ENCODE measurements around the gene TTC3. TPM values are rescaled to one million over a fixed set of nuclear protein-coding genes. Genes with fewer than 3 reads are reported as not detected.
A peak's percentile ranks its signal among the peaks of the same experiment; 100 is the strongest.

The TTC3 gene
- total RNA-seq, 1 experiment from 2014 or later, result 29.0 TPM

DNA sequence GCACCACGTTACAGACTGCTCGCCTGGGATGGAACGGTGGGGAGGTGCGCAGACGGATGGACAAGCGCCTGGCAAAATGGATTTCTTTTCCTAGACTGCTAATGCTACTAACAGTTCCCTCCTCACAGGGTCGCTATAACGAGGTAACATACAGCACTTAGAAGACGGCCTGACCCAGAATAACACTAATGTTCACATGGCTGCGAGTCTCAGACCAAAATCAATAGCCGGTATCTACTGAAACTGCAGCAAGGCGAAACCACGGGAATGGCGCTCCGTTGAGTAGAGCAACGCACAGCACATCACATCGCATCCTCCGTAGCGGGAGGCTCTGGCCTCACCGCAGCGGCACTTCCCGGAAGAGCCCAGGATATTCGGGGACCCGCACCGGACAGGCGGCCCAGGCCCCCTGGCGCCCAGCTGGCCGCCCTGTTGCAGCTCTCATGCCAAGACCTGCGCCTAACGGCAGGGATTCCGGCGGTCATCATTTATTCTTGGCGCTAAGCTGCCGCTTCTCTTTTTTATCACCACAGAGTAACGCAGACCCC, 147.5 kb downstream of the TTC3 start:
- H3K27ac Mint-ChIP-seq, result no peak overlapping the region; the same call in 1 of the 2 replicates

DNA sequence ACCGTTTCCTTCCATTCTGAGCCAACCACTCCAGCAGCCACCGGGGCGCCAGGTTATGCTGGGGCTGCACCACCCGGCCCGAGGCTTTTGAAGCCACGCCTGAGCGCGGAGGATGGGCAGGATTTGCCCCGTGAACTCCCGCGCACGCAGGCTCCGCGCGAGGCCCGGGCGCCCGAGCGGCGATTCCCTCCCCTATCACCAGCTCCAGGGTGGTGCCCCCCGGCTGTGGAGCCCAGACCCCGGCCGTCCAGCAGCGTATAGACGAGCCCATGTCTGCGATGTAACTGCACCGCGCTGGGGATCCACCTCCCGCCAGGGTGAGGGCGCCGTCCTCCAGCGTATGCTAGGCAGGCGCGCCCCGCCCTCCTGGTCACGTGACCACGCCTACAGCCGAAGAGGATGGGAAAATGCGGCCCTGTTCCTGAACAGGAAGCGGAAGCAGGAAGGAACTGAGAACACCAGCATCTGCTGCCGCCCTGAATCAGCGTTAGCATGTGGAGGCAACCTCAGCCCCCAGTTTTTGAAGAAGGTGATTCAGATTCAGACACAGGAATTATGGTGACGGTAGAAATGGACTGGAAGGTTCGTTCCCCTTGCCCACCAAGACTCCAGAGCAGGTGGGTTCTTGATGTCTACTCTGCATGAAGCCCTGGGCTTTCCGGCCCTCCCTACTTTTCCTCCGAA, 148.1 kb downstream of the TTC3 start:
- Mint-ChIP-seq H3K4me1 (peaks cover 5% of the 10 kb centered on the region), H3K27ac (no peak overlapping the region), H3K27me3 (ENCODE audit: low read depth) (peaks cover 32% of the 10 kb centered on the region), H3K9me3 (peaks cover 18% of the 10 kb centered on the region), H3K4me3 (peak overlapping the region; percentile 71), H3K36me3 (peaks cover 48% of the 10 kb centered on the region)
- ATAC-seq (peak; percentile 91), DNase-seq (ENCODE audit: low spot score) (peak; percentile 88)
- POLR2A ChIA-PET, result interaction anchor here (1.3 kb wide), 1 partner anchor 37 kb away, joined by 3 read pairs; no protein-coding TSS in a partner anchor
- CTCF ChIA-PET, result no interaction called here
- TF ChIP-seq NR2C2 (CRISPR knock-in tag; IDR thresholded peaks at IDR 0.05) (peak; percentile 74), SMAD4 (CRISPR knock-in tag; IDR thresholded peaks at IDR 0.05) (peak; percentile 90), ETV6 (CRISPR knock-in tag; IDR thresholded peaks at IDR 0.05) (peak; percentile 100), OVOL2 (CRISPR knock-in tag; IDR thresholded peaks at IDR 0.05; ENCODE audit: borderline replicate concordance) (no peak), GRHL2 (CRISPR knock-in tag; IDR thresholded peaks at IDR 0.05; ENCODE audit: insufficient replicate concordance, severe bottlenecking) (no peak), ZNF423 (CRISPR knock-in tag; IDR thresholded peaks at IDR 0.05) (no peak), SMAD3 (CRISPR knock-in tag; IDR thresholded peaks at IDR 0.05; ENCODE audit: borderline replicate concordance) (peak; percentile 89; the same call in 1 of the 2 replicates), NFATC4 (CRISPR knock-in tag; IDR thresholded peaks at IDR 0.05) (no peak), FOXK1 (CRISPR knock-in tag; IDR thresholded peaks at IDR 0.05) (peak; percentile 71), ATF1 (CRISPR knock-in tag; IDR thresholded peaks at IDR 0.05) (peak; percentile 88; the same call in 1 of the 2 replicates), NFE2L1 (CRISPR knock-in tag; IDR thresholded peaks at IDR 0.05) (peak; percentile 87; the same call in 1 of the 2 replicates), NR3C1 (CRISPR knock-in tag; conservative IDR thresholded peaks at IDR 0.05; ENCODE audit: low read depth) (no peak), TEAD1 (CRISPR knock-in tag; IDR thresholded peaks at IDR 0.05) (peak; percentile 76)
- TF ChIP-seq, protein P1, sequence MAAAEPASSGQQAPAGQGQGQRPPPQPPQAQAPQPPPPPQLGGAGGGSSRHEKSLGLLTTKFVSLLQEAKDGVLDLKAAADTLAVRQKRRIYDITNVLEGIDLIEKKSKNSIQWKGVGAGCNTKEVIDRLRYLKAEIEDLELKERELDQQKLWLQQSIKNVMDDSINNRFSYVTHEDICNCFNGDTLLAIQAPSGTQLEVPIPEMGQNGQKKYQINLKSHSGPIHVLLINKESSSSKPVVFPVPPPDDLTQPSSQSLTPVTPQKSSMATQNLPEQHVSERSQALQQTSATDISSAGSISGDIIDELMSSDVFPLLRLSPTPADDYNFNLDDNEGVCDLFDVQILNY (CRISPR knock-in tag; IDR thresholded peaks at IDR 0.05), result peak; percentile 91
- TF ChIP-seq, protein P2, sequence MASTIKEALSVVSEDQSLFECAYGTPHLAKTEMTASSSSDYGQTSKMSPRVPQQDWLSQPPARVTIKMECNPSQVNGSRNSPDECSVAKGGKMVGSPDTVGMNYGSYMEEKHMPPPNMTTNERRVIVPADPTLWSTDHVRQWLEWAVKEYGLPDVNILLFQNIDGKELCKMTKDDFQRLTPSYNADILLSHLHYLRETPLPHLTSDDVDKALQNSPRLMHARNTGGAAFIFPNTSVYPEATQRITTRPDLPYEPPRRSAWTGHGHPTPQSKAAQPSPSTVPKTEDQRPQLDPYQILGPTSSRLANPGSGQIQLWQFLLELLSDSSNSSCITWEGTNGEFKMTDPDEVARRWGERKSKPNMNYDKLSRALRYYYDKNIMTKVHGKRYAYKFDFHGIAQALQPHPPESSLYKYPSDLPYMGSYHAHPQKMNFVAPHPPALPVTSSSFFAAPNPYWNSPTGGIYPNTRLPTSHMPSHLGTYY (CRISPR knock-in tag; IDR thresholded peaks at IDR 0.05), result no peak
- TF ChIP-seq, protein P3, sequence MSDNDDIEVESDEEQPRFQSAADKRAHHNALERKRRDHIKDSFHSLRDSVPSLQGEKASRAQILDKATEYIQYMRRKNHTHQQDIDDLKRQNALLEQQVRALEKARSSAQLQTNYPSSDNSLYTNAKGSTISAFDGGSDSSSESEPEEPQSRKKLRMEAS (CRISPR knock-in tag; IDR thresholded peaks at IDR 0.05), result peak; percentile 98
- TF ChIP-seq, protein P4, sequence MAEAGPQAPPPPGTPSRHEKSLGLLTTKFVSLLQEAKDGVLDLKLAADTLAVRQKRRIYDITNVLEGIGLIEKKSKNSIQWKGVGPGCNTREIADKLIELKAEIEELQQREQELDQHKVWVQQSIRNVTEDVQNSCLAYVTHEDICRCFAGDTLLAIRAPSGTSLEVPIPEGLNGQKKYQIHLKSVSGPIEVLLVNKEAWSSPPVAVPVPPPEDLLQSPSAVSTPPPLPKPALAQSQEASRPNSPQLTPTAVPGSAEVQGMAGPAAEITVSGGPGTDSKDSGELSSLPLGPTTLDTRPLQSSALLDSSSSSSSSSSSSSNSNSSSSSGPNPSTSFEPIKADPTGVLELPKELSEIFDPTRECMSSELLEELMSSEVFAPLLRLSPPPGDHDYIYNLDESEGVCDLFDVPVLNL (CRISPR knock-in tag; IDR thresholded peaks at IDR 0.05; ENCODE audit: borderline replicate concordance, low read depth), result 0 out of 2 replicates have a peak, but pooled peaks have one; percentile 84
- TF ChIP-seq, protein P5, sequence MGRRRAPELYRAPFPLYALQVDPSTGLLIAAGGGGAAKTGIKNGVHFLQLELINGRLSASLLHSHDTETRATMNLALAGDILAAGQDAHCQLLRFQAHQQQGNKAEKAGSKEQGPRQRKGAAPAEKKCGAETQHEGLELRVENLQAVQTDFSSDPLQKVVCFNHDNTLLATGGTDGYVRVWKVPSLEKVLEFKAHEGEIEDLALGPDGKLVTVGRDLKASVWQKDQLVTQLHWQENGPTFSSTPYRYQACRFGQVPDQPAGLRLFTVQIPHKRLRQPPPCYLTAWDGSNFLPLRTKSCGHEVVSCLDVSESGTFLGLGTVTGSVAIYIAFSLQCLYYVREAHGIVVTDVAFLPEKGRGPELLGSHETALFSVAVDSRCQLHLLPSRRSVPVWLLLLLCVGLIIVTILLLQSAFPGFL (CRISPR knock-in tag; IDR thresholded peaks at IDR 0.05; ENCODE audit: borderline replicate concordance), result peak; percentile 89; the same call in 1 of the 2 replicates
- TF ChIP-seq, protein P6, sequence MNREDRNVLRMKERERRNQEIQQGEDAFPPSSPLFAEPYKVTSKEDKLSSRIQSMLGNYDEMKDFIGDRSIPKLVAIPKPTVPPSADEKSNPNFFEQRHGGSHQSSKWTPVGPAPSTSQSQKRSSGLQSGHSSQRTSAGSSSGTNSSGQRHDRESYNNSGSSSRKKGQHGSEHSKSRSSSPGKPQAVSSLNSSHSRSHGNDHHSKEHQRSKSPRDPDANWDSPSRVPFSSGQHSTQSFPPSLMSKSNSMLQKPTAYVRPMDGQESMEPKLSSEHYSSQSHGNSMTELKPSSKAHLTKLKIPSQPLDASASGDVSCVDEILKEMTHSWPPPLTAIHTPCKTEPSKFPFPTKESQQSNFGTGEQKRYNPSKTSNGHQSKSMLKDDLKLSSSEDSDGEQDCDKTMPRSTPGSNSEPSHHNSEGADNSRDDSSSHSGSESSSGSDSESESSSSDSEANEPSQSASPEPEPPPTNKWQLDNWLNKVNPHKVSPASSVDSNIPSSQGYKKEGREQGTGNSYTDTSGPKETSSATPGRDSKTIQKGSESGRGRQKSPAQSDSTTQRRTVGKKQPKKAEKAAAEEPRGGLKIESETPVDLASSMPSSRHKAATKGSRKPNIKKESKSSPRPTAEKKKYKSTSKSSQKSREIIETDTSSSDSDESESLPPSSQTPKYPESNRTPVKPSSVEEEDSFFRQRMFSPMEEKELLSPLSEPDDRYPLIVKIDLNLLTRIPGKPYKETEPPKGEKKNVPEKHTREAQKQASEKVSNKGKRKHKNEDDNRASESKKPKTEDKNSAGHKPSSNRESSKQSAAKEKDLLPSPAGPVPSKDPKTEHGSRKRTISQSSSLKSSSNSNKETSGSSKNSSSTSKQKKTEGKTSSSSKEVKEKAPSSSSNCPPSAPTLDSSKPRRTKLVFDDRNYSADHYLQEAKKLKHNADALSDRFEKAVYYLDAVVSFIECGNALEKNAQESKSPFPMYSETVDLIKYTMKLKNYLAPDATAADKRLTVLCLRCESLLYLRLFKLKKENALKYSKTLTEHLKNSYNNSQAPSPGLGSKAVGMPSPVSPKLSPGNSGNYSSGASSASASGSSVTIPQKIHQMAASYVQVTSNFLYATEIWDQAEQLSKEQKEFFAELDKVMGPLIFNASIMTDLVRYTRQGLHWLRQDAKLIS (CRISPR knock-in tag; IDR thresholded peaks at IDR 0.05; ENCODE audit: borderline replicate concordance), result no peak

More for the DNA sequence above, 147.5 kb downstream of the TTC3 start:
- ChIA-PET POLR2A (interaction anchor here (1.3 kb wide), 1 partner anchor 38 kb away, joined by 3 read pairs; no protein-coding TSS in a partner anchor), CTCF (interaction anchor here (0.6 kb wide), 1 partner anchor 141 kb away, joined by 3 read pairs; no protein-coding TSS in a partner anchor)
- Mint-ChIP-seq H3K4me1 (peaks cover 5% of the 10 kb centered on the region), H3K36me3 (peaks cover 42% of the 10 kb centered on the region), H3K9me3 (peaks cover 18% of the 10 kb centered on the region), H3K27me3 (ENCODE audit: low read depth) (peaks cover 32% of the 10 kb centered on the region), H3K4me3 (peak overlapping the region; percentile 71)
- peak; percentile 87; the same call in 1 of the 2 replicates for TF ChIP-seq ETV6 (CRISPR knock-in tag; IDR thresholded peaks at IDR 0.05)
- TF ChIP-seq, protein P7, sequence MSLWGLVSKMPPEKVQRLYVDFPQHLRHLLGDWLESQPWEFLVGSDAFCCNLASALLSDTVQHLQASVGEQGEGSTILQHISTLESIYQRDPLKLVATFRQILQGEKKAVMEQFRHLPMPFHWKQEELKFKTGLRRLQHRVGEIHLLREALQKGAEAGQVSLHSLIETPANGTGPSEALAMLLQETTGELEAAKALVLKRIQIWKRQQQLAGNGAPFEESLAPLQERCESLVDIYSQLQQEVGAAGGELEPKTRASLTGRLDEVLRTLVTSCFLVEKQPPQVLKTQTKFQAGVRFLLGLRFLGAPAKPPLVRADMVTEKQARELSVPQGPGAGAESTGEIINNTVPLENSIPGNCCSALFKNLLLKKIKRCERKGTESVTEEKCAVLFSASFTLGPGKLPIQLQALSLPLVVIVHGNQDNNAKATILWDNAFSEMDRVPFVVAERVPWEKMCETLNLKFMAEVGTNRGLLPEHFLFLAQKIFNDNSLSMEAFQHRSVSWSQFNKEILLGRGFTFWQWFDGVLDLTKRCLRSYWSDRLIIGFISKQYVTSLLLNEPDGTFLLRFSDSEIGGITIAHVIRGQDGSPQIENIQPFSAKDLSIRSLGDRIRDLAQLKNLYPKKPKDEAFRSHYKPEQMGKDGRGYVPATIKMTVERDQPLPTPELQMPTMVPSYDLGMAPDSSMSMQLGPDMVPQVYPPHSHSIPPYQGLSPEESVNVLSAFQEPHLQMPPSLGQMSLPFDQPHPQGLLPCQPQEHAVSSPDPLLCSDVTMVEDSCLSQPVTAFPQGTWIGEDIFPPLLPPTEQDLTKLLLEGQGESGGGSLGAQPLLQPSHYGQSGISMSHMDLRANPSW (CRISPR knock-in tag; conservative IDR thresholded peaks at IDR 0.05; ENCODE audit: low read depth), result no peak
- DNase-seq (ENCODE audit: low spot score) (peak; percentile 24), ATAC-seq (peak; percentile 67)

Data from WTC11 (cell line).